WTC11 (cell line): ENCODE data around the gene KIAA0232.

Experiments
- CTCF ChIP-seq: fragments of 200-600 bp; IDR thresholded peaks from 2 replicates; pipeline ENCODE4 v1.8.0; 2022; ENCODE audit warnings: antibody characterized with exemption
- MAX ChIP-seq: sonication (generic); formaldehyde crosslinking; IDR thresholded peaks from 2 replicates; pipeline ENCODE4 v1.8.0; 2022; ENCODE audit warnings: mild to moderate bottlenecking, missing genetic modification reagents
- NR3C1 ChIP-seq: sonication (generic); formaldehyde crosslinking; conservative IDR thresholded peaks from 2 replicates; pipeline ENCODE4 v1.8.1; 2023; ENCODE audit warnings: low read depth, mild to moderate bottlenecking, missing genetic modification reagents

GRCh38 chr4:6754481-6755087 lies 27.9 kb upstream of the KIAA0232 start:
- TF ChIP-seq MAX (CRISPR knock-in tag) = no peak
- no peak for TF ChIP-seq NR3C1 (CRISPR knock-in tag)
- no peak for TF ChIP-seq CTCF
